ENCODE results near the gene ALK.

DNA sequence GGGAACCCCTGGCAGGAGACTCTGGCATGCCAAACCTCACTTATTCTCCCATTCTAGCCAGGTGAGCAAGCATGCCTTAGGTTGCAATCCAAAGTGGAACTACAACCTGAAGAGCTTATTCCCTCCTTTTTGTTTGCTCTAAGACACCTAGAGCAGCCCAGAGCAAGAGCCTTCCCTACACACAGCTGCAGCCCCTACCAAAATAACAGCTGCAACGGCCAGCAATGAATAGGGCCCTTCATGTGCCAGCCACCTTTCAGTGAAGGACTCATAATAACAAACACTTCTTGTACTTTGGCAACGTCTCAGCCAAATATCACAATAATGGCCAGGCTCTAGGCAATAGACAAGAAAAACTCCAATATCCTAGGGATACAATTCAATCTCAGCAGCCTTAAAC, 178.7 kb downstream of the ALK start:
- no peak for TF ChIP-seq YY1 (IDR thresholded peaks at IDR 0.05; ENCODE audit: insufficient read depth, insufficient read length)
- TF ChIP-seq ZNF274 (IDR thresholded peaks at IDR 0.05; ENCODE audit: low read depth, low read length), result no peak

Measured in NT2/D1 (cell line).